VCaP (cell line): ENCODE data around the gene PPM1E.
A peak's percentile ranks its signal among the peaks of the same experiment; 100 is the strongest.
"Not testable (repeated sequence)": the region's sequence is repeated elsewhere in the genome, so short reads cannot be mapped to it uniquely, and the experiment has no call there.

ENCODE experiments used
- H3K27ac ChIP-seq: fragments of 450-650 bp; 2 replicates; pipeline ENCODE4 v1.5.1; 2017
- TF ChIP-seq, protein P1 (sequence below): fragments of 450-650 bp; conservative IDR thresholded peaks from 2 replicates; pipeline ENCODE4 v1.5.1; 2017; ENCODE audit warnings: mild to moderate bottlenecking, moderate library complexity

PPM1E gene

GRCh38 chr17:58823051-58823525, 67.4 kb downstream of the PPM1E start:
- H3K27ac ChIP-seq, result no peak overlapping the region
- TF ChIP-seq, protein P1, sequence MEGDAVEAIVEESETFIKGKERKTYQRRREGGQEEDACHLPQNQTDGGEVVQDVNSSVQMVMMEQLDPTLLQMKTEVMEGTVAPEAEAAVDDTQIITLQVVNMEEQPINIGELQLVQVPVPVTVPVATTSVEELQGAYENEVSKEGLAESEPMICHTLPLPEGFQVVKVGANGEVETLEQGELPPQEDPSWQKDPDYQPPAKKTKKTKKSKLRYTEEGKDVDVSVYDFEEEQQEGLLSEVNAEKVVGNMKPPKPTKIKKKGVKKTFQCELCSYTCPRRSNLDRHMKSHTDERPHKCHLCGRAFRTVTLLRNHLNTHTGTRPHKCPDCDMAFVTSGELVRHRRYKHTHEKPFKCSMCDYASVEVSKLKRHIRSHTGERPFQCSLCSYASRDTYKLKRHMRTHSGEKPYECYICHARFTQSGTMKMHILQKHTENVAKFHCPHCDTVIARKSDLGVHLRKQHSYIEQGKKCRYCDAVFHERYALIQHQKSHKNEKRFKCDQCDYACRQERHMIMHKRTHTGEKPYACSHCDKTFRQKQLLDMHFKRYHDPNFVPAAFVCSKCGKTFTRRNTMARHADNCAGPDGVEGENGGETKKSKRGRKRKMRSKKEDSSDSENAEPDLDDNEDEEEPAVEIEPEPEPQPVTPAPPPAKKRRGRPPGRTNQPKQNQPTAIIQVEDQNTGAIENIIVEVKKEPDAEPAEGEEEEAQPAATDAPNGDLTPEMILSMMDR, result no peak

- TF ChIP-seq, protein P1, result no peak
Measured at GRCh38 chr17:58829172-58829637, 73.6 kb downstream of the PPM1E start.

GRCh38 chr17:58831780-58832179, 76.1 kb downstream of the PPM1E start:
- TF ChIP-seq, protein P1, result no peak
- H3K27ac ChIP-seq, result peak overlapping the region; percentile 79; the same call in 1 of the 2 replicates

More at GRCh38 chr17:58829172-58829637, 73.6 kb downstream of the PPM1E start:
- peak overlapping the region; percentile 79 for H3K27ac ChIP-seq

DNA sequence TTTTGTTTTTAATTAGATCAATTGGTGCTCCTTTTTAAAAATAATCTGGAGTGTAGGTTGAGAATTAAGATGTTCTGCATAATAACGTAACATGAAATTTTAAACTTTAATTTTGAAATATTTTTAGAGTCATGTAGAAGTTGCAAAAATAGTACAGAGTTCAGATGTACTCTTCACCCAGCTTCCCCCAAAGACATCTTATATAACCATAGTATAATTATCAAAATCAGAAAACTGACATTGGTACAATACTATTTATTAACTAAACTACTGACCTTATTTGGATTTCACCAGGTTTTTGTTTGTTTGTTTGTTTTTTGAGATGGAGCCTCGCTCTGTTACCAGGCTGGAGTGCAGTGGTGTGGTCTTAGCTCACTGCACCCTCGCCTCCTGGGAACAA, 76.9 kb downstream of the PPM1E start:
- TF ChIP-seq, protein P1, result no peak
- peak overlapping the region; percentile 79; the same call in 1 of the 2 replicates for H3K27ac ChIP-seq

GRCh38 chr17:58837699-58838098, 82.0 kb downstream of the PPM1E start:
- TF ChIP-seq, protein P1, result no peak

GRCh38 chr17:58840820-58841612, 85.4 kb downstream of the PPM1E start:
- TF ChIP-seq, protein P1, result no peak
- peak overlapping the region; percentile 34; the same call in 1 of the 2 replicates for H3K27ac ChIP-seq

More at GRCh38 chr17:58837699-58838098, 82.0 kb downstream of the PPM1E start:
- H3K27ac ChIP-seq, result no peak overlapping the region

DNA sequence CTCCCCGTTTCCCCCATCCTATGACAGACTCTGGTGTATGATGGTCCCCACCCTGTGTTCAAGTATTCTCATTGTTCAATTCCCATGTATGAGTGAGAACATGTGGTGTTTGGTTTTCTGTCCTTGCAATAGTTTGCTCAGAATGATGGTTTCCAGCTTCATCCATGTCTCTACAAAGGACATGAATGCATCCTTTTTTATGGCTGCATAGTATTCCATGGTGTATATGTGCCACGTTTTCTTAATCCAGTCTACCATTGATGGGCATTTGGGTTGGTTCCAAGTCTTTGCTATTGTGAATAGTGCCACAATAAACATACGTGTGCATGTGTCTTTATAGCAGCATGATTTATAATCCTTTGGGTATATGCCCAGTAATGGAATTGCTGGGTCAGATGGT, 90.8 kb downstream of the PPM1E start:
- not testable (repeated sequence) for H3K27ac ChIP-seq

- H3K27ac ChIP-seq, result not testable (repeated sequence)
Measured at GRCh38 chr17:58850106-58850505, 94.5 kb downstream of the PPM1E start.
